ENCODE results near the gene ATP6V0D1.

The ATP6V0D1 gene

DNA sequence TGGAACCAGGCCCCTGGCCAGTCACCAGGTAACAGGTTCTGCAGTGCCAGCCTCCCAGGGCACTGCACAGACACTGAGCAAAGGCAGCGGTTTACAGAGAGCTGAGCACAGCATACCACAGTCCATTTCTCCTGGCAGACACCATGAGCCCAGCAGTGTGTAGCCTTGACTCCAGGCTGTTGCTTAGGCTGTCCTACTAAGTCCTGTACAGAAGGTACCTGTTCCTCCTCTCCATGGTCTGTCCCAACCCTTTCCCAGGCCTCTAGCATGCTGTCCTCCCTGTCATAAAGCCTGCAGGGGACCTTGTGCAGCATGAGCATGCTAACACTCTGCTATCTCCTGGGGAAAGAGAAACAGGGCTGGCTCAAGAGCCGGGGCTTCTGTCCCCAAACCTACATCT lies 20.0 kb downstream of the ATP6V0D1 start:
- no peak for DNase-seq

GRCh38 chr16:67460168-67460567 lies 20.8 kb downstream of the ATP6V0D1 start:
- DNase-seq = no peak

DNA sequence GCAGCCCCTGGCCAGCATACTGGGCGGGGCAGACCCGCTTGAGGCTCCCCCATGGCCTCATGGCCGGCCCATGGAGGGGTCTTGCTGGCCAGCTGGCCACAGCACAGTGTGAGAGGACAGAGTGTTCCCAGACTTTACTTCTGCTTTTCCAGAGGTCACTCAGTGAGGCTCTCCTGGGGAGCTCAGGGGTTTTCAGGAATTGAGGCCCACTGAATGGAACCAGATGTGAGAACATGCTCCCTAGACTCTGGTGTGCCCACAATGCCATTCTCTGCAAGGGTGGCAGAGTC lies 21.2 kb downstream of the ATP6V0D1 start:
- DNase-seq = no peak

DNA sequence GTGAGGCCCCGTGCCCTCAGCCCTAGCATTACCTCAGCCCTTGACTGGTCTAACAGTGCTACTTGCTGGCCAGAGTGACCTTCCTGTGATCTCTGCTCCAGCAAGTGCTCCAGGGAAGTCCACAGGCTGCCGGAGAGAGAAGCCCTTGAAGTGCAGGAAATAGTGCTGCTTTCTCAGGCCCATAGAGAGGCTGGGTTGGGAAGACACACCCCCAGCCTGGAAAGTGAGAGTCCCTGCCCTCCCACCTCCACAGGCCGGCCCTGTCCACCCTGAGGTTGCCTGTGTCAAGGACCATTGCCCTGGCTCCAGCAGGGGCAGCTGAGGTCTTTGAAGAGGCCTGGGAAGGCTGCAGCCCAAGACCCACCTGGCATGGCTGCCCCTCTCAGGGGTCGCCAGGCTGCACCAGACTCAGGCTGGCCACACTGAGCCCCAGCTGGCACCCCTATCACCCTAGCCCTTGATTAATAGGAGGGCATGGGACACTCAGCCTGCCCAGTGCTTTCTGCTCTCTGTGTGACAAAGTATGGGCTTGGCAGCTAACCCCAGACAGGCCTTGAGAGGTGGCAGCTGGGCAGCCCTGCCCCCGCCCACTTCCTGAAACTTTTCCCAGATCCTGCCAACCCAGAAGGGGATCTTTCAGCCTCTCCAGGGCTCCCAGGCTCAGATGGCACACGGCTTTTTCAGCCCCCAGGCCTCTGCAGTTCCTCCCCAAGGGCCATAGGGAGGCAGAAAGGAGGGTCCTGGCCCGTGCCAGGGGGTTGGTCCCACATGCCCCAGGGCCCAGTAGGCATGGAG lies 21.7 kb downstream of the ATP6V0D1 start:
- DNase-seq = no peak

GRCh38 chr16:67458121-67458641 lies 22.8 kb downstream of the ATP6V0D1 start:
- DNase-seq = peak; percentile 30

DNA sequence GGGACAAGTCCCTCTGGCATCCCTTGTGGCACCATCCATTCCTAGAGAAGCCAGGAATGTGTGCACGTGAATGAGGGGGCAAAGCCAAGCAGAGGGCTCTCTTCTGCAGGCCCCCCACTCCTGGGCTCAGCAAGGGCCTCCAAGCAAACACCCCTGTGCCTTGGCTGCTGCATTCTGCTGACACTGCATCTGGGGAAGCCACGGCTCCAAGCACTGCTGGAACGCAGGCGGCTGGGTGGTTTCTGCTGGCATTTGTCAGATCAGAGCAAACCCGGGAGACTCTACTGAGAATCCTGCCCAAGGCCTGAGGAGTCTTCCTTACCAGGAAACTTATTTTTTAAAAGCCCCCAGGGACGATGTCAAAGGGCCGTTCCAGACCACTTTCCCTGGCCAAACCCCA lies 23.3 kb downstream of the ATP6V0D1 start:
- DNase-seq = no peak

DNA sequence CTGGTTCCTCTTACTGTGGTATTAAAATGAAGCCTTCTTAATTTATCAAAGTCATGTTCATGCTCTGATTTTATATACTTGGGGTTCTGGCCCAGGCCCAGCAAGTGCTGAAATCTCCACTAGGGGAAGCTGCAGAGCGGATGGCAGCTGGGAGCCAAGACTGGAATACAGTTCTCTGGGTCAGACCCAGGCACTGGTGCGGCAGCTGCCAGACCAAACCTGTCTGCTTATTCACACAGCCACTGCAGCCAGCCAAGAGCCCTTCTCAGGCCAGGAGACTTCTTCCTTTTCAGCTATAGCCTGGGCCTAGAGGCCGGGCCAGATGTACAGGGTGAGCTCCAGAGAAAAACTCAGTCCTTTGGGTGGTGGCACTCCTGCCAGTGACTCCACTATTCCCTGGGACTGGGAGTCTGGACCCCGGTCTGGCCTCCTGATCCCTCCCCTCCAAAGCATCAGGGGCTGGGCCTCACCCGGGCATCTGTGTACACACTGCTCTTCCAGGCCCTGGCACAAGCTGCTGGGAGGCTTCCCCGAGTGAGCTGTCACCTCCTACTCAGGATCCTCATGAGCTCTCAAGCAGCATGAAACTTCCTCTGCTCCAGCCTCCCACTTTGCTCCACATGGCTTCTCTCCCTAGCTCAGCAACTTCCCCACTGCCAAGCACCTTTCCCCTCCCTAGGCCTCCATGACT lies 24.4 kb downstream of the ATP6V0D1 start:
- DNase-seq = peak; percentile 29

- no peak for DNase-seq
These were observed 26.1 kb downstream of the ATP6V0D1 start for GRCh38 chr16:67454852-67455251.

GRCh38 chr16:67454104-67454503 lies 26.9 kb downstream of the ATP6V0D1 start:
- DNase-seq = no peak

DNA sequence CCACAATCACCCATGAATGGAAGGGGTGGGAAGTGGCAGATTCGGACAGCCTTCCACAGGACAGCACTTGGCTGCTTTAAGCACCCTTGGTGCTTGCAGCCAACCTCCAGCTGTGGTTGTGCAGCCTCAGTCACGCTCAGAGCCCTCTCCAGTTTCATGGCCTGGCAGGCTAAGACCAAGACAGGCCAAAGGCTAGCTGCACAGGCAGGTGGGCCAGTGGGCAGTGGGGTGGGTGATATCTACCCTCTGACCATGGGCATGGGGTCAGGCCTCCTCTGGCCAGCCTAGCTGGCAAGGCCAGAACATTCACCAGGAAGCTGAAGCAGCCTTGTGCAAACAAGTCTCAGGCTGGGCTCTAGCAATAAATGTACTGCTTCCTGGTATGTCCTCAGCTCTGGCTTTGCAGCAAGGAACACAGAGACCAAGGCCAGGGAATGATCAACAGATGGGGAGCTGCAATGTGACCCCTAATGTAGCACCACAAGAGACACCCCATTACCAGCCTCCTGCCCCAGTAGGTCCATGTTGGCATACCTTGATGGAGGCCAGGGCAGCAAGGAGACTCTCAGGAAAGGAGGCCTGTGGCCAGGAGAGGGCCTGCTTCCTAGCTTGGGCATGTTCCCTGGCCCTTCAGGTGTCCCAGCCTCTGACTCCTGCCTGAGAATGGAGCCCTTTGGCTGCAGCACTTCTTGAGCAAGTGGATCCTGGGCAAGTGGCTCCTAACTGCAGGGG lies 29.1 kb downstream of the ATP6V0D1 start:
- no peak for DNase-seq

DNA sequence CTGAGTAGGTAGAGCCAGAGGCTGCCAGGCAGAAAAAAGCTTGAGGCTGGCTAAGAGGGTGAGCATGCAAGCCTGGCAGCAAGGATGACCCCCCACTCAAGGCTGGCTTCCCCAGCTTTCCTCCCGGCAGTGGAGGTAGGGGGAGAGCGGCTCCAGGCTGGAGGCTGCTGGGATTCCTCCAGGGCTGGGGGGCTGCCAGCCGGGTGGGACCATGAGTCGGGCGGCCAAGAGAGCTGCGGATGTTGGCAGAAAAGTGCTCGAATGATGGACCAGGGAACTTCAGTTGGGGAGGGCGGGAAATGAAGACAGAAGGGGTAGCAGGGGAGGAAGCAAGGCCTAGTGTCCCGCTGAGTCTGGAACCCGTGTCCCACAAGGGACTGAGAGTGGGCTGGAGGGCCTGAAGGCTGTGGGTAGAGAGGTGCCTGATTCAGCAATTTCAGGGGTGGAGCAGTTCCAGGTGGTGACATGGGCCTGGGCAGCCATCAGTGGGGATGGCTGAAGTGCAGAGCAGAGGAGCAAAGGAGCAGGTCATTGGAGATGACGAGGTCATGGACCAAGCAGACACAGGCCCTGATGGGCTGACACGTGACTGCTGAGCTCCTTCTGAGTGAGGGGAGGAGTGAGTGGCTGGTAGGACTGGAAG lies 29.8 kb downstream of the ATP6V0D1 start:
- DNase-seq = no peak

- DNase-seq = no peak
These were observed 31.2 kb downstream of the ATP6V0D1 start for GRCh38 chr16:67449739-67450138.

DNA sequence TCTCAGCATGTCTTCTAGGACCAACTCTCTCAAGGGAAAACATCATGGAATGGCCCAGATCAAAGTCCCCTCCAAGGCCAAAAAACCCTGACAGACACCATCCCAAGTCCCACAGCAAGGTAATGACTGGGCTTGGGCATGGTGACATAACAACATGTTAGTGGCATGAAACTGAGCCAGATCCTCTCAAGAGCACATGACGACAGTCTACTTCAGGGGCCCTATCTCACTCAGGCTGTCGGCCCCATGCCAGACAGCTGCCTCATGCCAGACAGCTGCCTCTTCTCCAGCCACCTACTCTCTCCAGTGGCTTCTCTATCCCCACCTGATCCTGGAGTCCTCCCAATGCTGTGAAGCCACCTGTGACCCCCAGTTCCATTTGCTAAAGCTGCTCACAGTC lies 31.6 kb downstream of the ATP6V0D1 start:
- no peak for DNase-seq

DNA sequence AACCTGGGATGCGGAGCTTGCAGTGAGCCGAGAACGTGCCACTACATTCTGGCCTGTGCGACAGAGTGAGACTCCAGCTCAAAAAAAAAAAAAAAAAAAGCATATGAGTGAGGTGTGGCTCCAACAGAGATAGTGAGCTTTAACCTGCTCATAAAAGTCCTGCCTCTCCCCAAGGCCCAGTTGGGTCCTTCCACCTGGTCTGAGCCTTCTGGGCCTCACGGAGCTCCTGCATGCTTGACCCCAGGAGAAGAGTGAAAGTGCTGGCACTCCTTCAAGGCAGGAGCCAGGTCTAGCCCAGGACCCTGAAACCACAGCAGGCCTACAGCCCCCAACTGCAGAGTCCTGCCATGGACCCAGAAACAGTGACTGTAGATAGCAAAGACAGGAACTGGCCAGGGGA lies 32.4 kb downstream of the ATP6V0D1 start:
- DNase-seq = no peak

GRCh38 chr16:67447508-67448076 lies 33.4 kb downstream of the ATP6V0D1 start:
- no peak for DNase-seq

DNA sequence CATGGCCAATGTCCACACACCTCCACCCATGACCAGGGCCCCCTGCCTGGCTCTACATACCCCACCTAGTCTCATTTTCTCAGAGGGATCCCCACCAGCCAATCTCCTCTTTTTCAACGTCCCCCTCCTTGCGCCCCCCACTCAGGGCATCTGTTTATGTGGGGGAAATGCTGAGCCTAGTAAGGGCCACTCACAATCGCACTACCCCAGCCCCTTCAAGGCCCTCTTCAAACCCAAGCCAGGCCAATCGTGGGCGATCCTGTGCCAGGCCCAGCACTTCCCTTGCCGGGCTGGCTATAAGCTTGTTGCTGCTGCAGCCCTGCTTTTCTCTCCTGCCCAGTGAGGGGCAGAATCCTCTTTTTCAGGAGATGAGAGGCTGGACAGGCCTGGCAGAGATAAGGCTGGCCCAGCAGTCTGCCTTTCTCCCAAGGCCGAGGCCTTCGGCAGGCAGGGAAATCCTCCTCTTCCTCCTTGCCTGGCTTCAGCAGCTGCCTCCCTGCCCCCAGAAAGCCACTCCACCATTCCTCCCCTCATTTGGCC lies 33.9 kb downstream of the ATP6V0D1 start:
- no peak for DNase-seq

GRCh38 chr16:67445913-67446907 lies 34.7 kb downstream of the ATP6V0D1 start:
- no peak for DNase-seq

DNA sequence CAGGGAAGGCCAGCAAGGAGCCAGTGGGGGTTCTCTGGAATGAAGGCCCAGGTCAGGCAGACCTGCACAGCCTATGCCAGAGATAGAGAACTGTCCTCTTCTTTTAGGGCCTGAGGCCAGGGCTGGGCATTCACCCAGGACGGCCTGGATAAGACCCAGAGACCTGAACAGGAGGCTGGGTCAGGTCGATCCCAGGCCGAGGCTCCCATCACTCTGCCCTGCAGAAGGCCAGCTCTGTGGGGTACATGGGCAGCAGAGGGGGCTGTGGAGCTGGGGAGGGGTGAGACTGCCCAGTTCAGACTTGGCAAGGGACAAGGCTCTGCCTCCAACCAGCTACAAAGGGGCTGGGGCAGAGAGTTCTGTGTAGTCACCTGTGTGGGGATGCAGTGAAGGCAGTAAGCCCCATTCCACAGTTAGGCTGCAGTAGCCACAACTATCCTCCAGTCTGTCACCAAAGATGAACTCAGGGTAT lies 35.5 kb downstream of the ATP6V0D1 start:
- DNase-seq = no peak

GRCh38 chr16:67445126-67445426 lies 35.9 kb downstream of the ATP6V0D1 start:
- DNase-seq = no peak

DNA sequence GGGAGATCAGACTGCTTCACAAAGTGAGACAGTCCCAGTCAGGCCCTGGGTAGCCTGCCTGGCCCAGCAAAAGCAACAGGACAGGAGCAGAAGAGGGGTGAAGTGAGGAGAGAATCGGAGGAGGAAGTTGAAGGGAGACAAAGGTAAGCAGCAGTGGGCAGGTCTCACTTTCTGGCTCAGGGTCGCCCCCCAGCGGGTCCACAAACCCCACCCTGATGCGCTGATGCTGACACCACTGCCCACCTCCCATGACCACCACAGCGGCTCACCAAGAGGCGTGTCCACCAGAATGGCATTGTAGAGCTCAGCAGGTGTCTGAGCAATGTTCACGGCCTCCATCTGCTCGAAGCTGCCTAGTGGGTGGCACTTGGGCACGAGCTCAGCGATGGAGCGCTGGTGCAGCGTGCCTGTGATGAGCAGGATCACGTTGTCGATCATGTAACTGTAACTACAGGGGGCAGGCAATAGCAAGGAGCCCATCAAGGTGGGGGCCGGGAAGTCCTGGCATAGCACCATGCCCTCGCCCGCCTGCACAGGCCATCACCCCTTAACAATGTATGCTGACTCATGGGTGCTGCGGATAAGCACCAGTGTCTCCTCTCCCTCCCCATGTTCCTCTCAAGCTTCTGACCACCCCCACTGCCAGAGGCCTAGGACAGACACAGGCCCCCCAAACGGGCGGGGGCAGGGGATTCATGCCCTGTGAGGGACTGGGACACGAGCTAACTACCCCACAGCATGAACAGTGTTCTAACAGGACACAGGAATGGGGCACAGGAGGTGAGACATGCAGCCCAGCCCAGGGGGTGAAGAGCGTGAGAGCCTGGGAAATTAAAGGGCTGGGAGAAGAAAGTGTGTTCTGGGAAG lies 36.5 kb downstream of the ATP6V0D1 start:
- DNase-seq = peak; percentile 21

Data from kidney glomerular epithelial cell (primary cell).